Forelimb muscle (tissue), 1 donor: ENCODE results near the gene TMEM95. TPM values are rescaled to one million over a fixed set of nuclear protein-coding genes. Genes with fewer than 3 reads are reported as not detected.

Source experiments
- DNase-seq: peaks from one replicate; pipeline ENCODE4 v3.0.0-alpha.2; 2013; ENCODE audit warnings: low read depth
- polyA plus RNA-seq: library from polyadenylated mRNA; unstranded; fragments of 120-200 nt; gene quantifications from one replicate; pipeline ENCODE4 v1.2.1, GENCODE V29; 2013; ENCODE audit not compliant: insufficient read length

Gene TMEM95, protein sequence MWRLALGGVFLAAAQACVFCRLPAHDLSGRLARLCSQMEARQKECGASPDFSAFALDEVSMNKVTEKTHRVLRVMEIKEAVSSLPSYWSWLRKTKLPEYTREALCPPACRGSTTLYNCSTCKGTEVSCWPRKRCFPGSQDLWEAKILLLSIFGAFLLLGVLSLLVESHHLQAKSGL
- not detected for polyA plus RNA-seq

- no peak for DNase-seq
These were observed at the start of gene TMEM95 for GRCh38 chr17:7355053-7355452. TSS of gene TMEM95 (plus strand) at chr17:7355156. CDS start at chr17:7355205, 49 bp downstream.

- peak; percentile 100 for DNase-seq
These were observed 47.9 kb upstream of the TMEM95 start, which contains the start of gene EIF5A for GRCh38 chr17:7306911-7307685. TSS of gene EIF5A (plus strand) at chr17:7307628. CDS start at chr17:7309636, 2,008 bp downstream.

GRCh38 chr17:7307686-7308624 is 47.0 kb upstream of the TMEM95 start:
- DNase-seq: no peak

GRCh38 chr17:7308625-7309433 is 46.1 kb upstream of the TMEM95 start:
- DNase-seq: no peak

DNA sequence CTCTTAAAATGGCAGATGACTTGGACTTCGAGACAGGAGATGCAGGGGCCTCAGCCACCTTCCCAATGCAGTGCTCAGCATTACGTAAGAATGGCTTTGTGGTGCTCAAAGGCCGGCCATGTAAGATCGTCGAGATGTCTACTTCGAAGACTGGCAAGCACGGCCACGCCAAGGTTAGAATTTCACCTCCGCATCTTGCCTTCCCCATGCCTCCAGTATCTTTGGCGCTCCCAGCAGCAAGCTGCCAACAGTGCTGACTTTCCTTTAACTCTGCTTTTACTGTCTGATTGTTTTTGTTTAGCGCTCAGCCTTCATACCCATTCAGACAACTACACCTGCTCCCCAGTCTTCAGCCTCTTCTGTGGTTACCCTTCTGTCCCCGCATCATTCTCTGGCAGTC is 45.3 kb upstream of the TMEM95 start:
- DNase-seq: no peak

- DNase-seq: no peak
These were observed 43.7 kb upstream of the TMEM95 start for GRCh38 chr17:7311110-7311705.

GRCh38 chr17:7312432-7313087 is 42.4 kb upstream of the TMEM95 start:
- DNase-seq: no peak

DNA sequence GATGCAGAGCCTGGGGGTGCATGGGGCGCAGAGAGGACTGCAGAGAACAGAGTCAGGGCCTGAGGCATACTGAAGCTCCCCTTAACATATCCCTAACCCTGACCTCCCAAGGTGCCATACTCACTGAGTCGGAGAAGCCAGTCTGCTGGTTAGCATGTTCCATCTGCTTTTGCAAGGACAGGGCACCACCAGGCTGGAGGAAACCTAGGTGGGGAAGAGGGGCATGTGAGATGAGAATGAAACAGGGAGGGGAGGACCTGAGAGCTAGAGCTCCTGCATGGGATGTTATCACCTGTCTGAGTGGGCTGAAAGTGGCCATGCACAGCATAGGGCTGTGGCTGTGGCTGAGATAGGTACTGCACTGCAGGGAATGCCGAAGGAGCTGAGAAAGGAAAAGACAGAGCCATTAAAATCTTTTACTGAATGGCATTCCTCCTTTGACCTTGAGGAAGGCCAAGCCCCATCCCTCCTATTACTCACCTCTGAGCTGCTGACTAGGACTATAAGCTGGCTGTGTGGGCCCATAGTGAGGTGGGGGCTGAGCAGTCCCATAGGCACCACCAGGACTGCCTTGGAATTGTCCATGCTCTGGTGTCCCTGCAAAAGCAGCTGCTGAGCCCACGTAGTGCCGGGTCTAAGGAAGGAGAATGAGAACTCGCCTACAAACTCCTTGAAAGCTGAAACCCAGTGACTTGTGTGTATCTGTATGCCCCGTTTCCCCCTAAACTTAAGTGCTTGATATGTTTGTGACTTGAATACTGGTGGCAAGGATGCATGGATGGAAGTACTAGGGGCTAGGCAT is 41.7 kb upstream of the TMEM95 start:
- no peak for DNase-seq

DNA sequence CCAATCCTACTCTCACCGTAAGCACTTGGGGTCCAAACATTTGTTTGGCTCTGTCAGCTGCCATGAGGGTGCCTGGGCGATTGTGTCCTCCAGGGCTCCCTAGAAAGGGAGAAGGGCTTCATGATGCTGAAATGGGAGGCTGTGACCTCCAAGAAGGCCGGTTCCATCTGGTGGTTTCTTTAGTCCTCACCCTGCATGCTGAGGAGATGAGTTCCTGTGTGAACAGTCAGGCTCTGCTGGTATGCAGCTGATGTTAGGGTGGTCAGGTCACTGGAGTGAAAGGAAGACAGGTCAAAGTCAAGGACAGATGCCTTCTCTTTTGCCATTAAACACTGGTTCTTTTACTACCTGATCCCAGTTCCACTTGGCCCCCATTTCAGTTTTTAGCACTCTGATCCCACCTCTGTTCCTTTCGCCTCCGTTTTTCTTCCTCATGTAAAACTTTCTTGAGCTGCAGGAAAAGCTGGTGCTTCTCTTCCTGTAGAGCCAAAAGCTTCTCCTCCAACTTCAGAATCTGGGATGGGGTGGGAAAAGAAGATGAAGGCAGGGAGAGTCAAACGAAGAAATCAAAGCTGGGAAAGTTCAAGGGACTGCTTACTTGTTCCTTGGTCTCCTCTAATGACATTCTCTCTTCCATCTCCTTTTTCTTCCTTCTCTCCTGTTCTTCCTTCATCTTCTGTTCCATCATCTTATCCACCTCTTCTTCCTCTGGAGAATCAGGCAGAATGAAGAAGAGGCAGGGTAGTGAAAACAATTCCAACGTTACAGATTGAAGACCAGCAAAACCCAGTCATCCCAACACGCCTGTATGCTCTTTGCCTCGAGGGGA is 40.9 kb upstream of the TMEM95 start:
- DNase-seq: no peak

DNA sequence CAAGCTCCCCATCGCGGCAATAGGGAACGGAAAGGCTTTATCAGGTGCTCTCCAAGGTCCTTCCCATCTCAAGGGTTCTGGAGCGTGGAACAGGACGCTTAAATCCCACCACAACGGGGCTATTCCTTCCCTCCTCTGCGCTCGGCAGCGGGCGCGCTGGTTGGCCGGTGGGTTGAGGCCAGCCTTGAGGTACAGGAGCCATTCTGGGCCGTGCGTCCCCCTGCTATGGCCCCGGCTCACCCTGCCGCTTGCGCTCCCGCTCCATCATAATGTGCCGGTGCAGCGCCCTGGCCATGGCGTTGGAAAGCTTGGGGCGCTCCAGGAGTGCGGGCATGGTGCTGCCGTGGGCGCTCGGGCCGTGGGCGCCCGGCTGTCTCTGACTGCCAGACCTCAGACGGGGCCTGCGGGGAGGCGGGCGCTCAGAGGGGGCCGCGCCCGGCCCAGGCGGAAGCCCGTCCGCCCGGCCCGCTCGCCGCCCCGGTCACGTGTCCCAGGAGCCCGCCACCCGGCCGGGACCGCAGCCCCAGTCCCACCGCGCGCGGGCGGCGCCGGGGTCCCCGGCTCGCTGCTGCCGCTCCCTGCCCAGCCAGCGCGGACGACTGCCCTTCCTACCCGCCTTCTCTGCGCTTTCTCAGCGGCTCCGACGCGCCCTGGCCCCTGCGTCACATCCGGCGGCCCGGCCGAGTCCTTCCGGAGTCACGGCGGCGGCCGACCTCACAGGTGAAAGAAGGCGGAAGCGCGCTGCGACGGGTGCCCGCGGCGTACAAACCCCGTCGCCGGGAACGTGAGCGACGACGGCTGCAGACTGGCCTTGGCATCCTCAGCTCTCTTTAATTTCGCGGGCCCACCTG is 40.0 kb upstream of the TMEM95 start, which contains the start of gene GPS2:
TSS of gene GPS2 (minus strand) at position 642 of the 851 bp plus-strand sequence. CDS start at position 334, 308 bp downstream.
- no peak for DNase-seq

DNA sequence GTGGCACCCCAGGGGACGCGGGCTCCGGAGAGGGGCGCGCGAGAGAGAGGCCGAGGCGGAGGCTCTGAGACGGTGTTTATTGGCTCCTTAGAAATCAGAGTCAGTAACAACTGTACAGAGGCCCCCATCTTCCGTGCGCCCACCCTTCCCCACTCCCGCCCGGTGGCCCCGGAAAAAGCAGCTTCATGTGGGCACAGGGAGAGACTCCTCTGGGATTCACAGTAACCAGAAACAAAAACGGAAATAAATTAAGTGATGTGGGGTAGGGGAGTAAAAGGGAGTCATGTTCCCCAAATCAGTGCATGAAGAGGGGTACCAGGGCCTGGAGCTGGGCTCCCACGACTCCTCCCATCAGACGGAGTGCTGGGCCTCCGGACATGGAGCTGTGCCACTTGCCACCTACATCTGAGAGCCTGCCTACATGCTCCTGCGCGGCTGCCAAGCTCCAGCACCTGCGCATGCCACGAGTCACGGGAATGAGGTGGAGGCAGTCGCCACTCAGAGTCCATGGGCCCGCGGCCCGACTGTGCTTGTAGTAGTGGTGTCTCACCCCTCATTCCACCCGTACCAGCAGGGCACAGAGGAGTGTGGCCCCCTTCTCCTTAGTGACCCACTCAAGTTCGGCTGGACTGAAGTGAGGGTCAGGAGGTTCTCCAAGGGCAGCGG is 39.3 kb upstream of the TMEM95 start:
- no peak for DNase-seq

- DNase-seq: no peak
These were observed 37.7 kb upstream of the TMEM95 start for GRCh38 chr17:7317161-7317803.

- DNase-seq: no peak
These were observed 36.7 kb upstream of the TMEM95 start for GRCh38 chr17:7318121-7318860.

GRCh38 chr17:7321466-7321865 is 33.5 kb upstream of the TMEM95 start:
- no peak for DNase-seq

DNA sequence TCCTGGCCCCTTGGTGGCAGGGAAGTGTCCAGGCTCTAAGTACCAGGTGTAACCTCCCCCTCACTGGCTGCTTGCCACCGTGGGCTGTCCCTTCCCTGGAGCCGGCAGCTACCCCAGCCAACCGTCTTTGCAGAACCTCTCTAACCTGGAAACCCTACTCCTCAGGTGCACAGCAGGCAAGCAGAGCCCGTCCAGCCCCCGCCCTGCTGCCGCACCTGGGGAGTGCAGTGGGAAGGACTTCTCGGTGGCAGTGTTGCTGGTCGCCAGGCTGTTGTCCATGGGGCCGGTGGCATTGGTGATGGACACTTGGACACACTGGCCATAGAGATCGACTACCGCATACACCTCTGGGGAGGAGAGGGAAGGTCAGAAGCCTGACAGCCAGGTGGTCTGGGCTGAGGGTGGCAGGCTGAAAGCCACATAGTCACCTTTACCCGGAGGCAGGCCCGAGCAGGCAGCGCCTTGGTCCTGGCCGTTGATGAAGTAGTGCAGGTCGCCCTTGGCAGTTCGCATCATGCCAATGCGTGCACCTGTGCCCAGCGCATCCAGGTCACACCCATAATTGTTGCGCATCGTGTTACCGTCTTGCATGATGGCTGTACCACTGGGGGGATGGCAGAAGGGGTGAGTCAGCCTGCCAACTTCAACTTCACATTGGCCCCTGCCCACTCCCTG is 32.3 kb upstream of the TMEM95 start:
- no peak for DNase-seq
